Ascending aorta (tissue), 2 donors: ENCODE measurements around the gene PLEKHA1. TPM values are rescaled to one million over a fixed set of nuclear protein-coding genes. Genes with fewer than 3 reads are reported as not detected.

ENCODE experiments used
- DNase-seq, 2 donors: peaks; one replicate each; pipeline ENCODE4 v3.0.0-alpha.2; 2019; ENCODE audit warnings: low spot score in 2 of 2
- H3K27ac ChIP-seq, 2 donors: fragments of 200-600 bp; sonication (generic); one replicate each; pipeline ENCODE4 v1.5.1; 2016 to 2017; ENCODE audit warnings: mild to moderate bottlenecking in 1 of 2
- H3K27me3 ChIP-seq: fragments of 200-600 bp; sonication (generic); one replicate; pipeline ENCODE4 v1.5.1; 2017
- H3K36me3 ChIP-seq, 2 donors: fragments of 200-600 bp; sonication (generic); one replicate each; pipeline ENCODE4 v1.5.1; 2016
- H3K4me1 ChIP-seq, 2 donors: fragments of 200-600 bp; sonication (generic); one replicate each; pipeline ENCODE4 v1.5.1; 2016 to 2017; ENCODE audit warnings: mild to moderate bottlenecking in 1 of 2
- H3K4me3 ChIP-seq, 2 donors: fragments of 200-600 bp; sonication (generic); one replicate each; pipeline ENCODE4 v1.5.1; 2016 to 2017; ENCODE audit warnings: mild to moderate bottlenecking in 1 of 2
- H3K9me3 ChIP-seq, 2 donors: fragments of 200-600 bp; sonication (generic); one replicate each; pipeline ENCODE4 v1.5.1; 2016
- CTCF ChIP-seq, 3 experiments: fragments of 200-600 bp in 2 of 3; fragments of 450-650 bp in 1 of 3; sonication (generic) in 2 of 3; IDR thresholded peaks; one replicate each; pipeline ENCODE4 v1.5.1; 2016 to 2019; ENCODE audit warnings: antibody characterized with exemption in 3 of 3, mild to moderate bottlenecking in 1 of 3, moderate library complexity in 1 of 3
- intact Hi-C: fragments of 100-400 bp; cut with DNase I; formaldehyde crosslinking; loops from one replicate; pipeline ENCODE4 v1.15.1; 2023
- total RNA-seq: library from RNA; depleted of rRNA; stranded (reverse); fragments of >200 nt; gene quantifications from one replicate; pipeline ENCODE4 v1.1.0, GENCODE V29; 2016

Gene PLEKHA1
- total RNA-seq, 1 donor from 2014 or later, result 128 TPM

DNA sequence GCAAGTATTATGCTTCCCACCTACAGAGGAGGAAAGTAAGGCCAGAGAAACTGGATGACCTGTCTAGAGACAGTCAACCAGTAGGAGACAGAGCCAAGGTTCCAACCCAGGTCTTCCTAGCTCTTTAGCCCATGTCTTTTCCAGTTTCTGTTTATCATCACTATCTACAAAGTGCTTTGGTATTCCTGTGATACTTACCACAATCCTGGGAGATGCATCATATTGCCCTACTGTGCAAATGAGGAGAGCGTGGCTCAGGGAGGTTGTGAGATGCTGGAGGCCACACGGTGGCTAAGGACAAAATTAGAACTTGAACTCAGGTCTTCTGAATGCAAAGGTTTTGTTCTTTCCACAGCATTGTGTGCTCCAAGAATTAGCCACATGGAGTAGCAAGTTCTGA is 11.2 kb upstream of the PLEKHA1 start:
- H3K9me3 ChIP-seq, result no peaks in the 10 kb centered on the region
- no peak overlapping the region for H3K4me3 ChIP-seq
- peak overlapping the region in 1 of 2 donors; percentile 39 for H3K27ac ChIP-seq
- DNase-seq, result peak in 1 of 2 donors; percentile 12
- H3K27me3 ChIP-seq, result no peaks in the 10 kb centered on the region
- TF ChIP-seq CTCF (IDR thresholded peaks at IDR 0.05), result no peak
- intact Hi-C loops, result no loop called here
- H3K36me3 ChIP-seq, result no peaks in the 10 kb centered on the region
- H3K4me1 ChIP-seq, result peaks cover 0 to 6% of the 10 kb centered on the region in 2 donors

GRCh38 chr10:122363722-122364463 is 10.6 kb upstream of the PLEKHA1 start:
- no peaks in the 10 kb centered on the region for H3K27me3 ChIP-seq
- peaks cover 0 to 6% of the 10 kb centered on the region in 2 donors for H3K4me1 ChIP-seq
- H3K4me3 ChIP-seq, result no peak overlapping the region
- no peak for TF ChIP-seq CTCF (IDR thresholded peaks at IDR 0.05)
- intact Hi-C loops, result no loop called here
- no peaks in the 10 kb centered on the region for H3K9me3 ChIP-seq
- H3K27ac ChIP-seq, result peak overlapping the region in 1 of 2 donors; percentile 39
- H3K36me3 ChIP-seq, result no peaks in the 10 kb centered on the region
- peak in 1 of 2 donors; percentile 56 for DNase-seq

DNA sequence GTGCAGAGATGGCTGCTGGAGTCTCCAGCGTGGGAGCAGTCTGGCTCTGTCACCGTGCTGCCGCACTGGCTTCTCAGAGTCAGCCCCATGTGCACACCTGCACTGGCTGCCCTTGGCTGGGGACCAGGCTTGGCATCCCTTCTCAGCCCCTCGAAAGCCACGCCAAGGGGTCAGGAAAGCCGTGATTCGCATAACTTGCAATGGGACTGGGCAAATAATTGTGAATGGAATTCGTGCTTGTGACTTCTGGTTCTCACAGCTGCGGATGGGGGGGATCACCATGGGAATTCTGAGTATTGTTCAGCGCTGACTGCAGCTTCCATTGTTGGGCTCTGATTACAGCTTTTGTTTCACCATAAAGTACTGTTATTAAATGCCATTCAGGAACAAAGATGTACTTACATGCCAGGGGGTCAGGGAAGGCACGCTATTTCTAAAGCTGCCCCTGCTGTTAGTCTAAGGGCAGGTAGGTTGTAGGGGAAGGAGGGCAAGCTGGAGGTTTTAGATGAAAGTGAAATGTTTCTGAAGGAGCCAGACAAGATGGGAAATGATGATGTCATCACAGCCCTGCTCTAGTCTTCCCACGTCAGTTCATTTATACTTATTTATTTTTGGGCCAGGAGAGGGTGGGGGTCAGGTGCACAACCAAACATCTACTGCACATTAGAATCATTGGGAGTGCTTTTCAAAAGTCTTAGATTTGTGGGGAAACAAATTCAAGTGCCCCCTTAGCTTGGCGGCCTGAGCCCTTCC is 5.8 kb upstream of the PLEKHA1 start:
- intact Hi-C loops, result no loop called here
- DNase-seq, result peak in 1 of 2 donors; percentile 42
- H3K4me3 ChIP-seq, result no peak overlapping the region
- no peak overlapping the region for H3K27ac ChIP-seq
- H3K36me3 ChIP-seq, result no peaks in the 10 kb centered on the region
- no peak for TF ChIP-seq CTCF (IDR thresholded peaks at IDR 0.05)
- H3K4me1 ChIP-seq, result peaks cover 0 to 13% of the 10 kb centered on the region in 2 donors
- no peaks in the 10 kb centered on the region for H3K27me3 ChIP-seq
- H3K9me3 ChIP-seq, result no peaks in the 10 kb centered on the region

GRCh38 chr10:122373108-122373507 is 1.4 kb upstream of the PLEKHA1 start:
- DNase-seq, result peak in 1 of 2 donors; percentile 50
- intact Hi-C loops, result loop anchor here (5.0 to 10.0 kb wide), 3 partner anchors 86 to 228 kb away; no protein-coding TSS in a partner anchor

DNA sequence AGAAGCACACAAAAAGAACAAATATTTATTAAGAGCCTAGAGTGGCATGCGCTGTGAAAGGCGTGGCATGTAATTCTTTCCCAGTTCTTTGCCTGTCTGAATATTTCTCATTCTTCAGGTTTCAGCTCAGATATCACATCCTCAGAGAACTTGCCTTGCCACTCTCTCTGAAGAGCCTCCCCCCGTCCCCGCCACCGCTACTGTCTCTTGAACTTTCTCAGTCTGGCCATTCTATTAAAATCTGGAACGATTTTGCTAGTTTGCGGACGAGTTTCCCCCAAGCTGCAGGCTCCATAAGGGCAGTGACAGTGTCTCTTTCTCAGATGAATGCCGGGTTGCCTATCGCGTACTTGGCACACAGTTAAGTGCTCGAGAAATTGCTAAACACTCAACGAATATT is 787 bp upstream of the PLEKHA1 start:
- no peaks in the 10 kb centered on the region for H3K27me3 ChIP-seq
- TF ChIP-seq CTCF (IDR thresholded peaks at IDR 0.05), result no peak
- H3K27ac ChIP-seq, result peak overlapping the region; percentile 69 to 99
- peak overlapping the region; percentile 78 to 95 for H3K4me3 ChIP-seq
- no peaks in the 10 kb centered on the region for H3K36me3 ChIP-seq
- DNase-seq, result peak in 1 of 2 donors; percentile 62
- intact Hi-C loops, result loop anchor here (1.0 to 10.0 kb wide), 6 partner anchors 65 to 781 kb away; partner anchors contain the start of gene BUB3
- H3K4me1 ChIP-seq, result peaks cover 0 to 20% of the 10 kb centered on the region in 2 donors
- H3K9me3 ChIP-seq, result no peaks in the 10 kb centered on the region

More at GRCh38 chr10:122373108-122373507, 1.4 kb upstream of the PLEKHA1 start:
- Histone ChIP-seq H3K27me3 (no peaks in the 10 kb centered on the region), H3K4me3 (no peak overlapping the region), H3K36me3 (no peaks in the 10 kb centered on the region), H3K9me3 (no peaks in the 10 kb centered on the region), H3K27ac (peak overlapping the region; percentile 69 to 99), H3K4me1 (peaks cover 0 to 20% of the 10 kb centered on the region in 2 donors)
- TF ChIP-seq CTCF (IDR thresholded peaks at IDR 0.05), result no peak
